ENCODE data around the gene DHRS11. TPM values are rescaled to one million over a fixed set of nuclear protein-coding genes. Genes with fewer than 3 reads are reported as not detected.
"Not testable (repeated sequence)": the region's sequence is repeated elsewhere in the genome, so short reads cannot be mapped to it uniquely, and the experiment has no call there.

The DHRS11 gene
- total RNA-seq, 2 donors from 2014 or later = 8.0 to 8.2 TPM

- WGBS = 11% methylated on average over 5 of the region's 5 CpGs
- intact Hi-C loops (cut with DNase I) = no loop called here
- Histone ChIP-seq H3K27ac (no peak overlapping the region), H3K4me3 (peak overlapping the region in 1 of 2 donors; percentile 89), H3K36me3 (no peaks in the 10 kb centered on the region), H3K9me3 (no peaks in the 10 kb centered on the region), H3K27me3 (replicated peaks; ENCODE audit: insufficient read depth) (no peaks in the 10 kb centered on the region), H3K4me1 (replicated peaks) (no peaks in the 10 kb centered on the region)
- peak; percentile 22 to 59 (median 48) for TF ChIP-seq CTCF (IDR thresholded peaks at IDR 0.05)
- no peak for TF ChIP-seq POLR2AphosphoS5 (IDR thresholded peaks at IDR 0.05)
- DNase-seq (ENCODE audit: low spot score) = no peak
Observed at GRCh38 chr17:36602924-36603384, 11.3 kb downstream of the DHRS11 start.

GRCh38 chr17:36605028-36605427, 13.3 kb downstream of the DHRS11 start:
- H3K4me3 ChIP-seq; intact Hi-C loops (cut with DNase I); H3K4me1 ChIP-seq (replicated peaks); H3K36me3 ChIP-seq; H3K27ac ChIP-seq; DNase-seq (ENCODE audit: low spot score); H3K27me3 ChIP-seq (replicated peaks; ENCODE audit: insufficient read depth); H3K9me3 ChIP-seq: not testable (repeated sequence)
- 95% methylated on average over 5 of the region's 5 CpGs for WGBS

GRCh38 chr17:36608280-36608679, 16.6 kb downstream of the DHRS11 start:
- TF ChIP-seq CTCF (IDR thresholded peaks at IDR 0.05) (no peak), POLR2A (IDR thresholded peaks at IDR 0.05) (no peak), POLR2AphosphoS5 (IDR thresholded peaks at IDR 0.05) (no peak)
- H3K4me1 ChIP-seq (replicated peaks) = no peaks in the 10 kb centered on the region
- H3K4me3 ChIP-seq = no peak overlapping the region
- H3K36me3 ChIP-seq = no peaks in the 10 kb centered on the region
- no peaks in the 10 kb centered on the region for H3K27me3 ChIP-seq (replicated peaks; ENCODE audit: insufficient read depth)
- H3K9me3 ChIP-seq = no peaks in the 10 kb centered on the region
- DNase-seq (ENCODE audit: low spot score) = no peak
- intact Hi-C loops (cut with DNase I) = no loop called here
- WGBS = 84% methylated on average over 7 of the region's 7 CpGs
- no peak overlapping the region for H3K27ac ChIP-seq

GRCh38 chr17:36608794-36609497, 17.3 kb downstream of the DHRS11 start:
- no peak overlapping the region for H3K4me3 ChIP-seq
- H3K4me1 ChIP-seq (replicated peaks) = no peaks in the 10 kb centered on the region
- no peaks in the 10 kb centered on the region for H3K9me3 ChIP-seq
- DNase-seq (ENCODE audit: low spot score) = peak; percentile 26
- H3K27ac ChIP-seq = no peak overlapping the region
- intact Hi-C loops (cut with DNase I) = no loop called here
- no peak for TF ChIP-seq POLR2AphosphoS5 (IDR thresholded peaks at IDR 0.05)
- TF ChIP-seq CTCF (IDR thresholded peaks at IDR 0.05) = peak in 3 of 4 experiments; percentile 26 to 50 (median 45)
- H3K36me3 ChIP-seq = no peaks in the 10 kb centered on the region
- 49% methylated on average over 24 of the region's 24 CpGs for WGBS
- no peaks in the 10 kb centered on the region for H3K27me3 ChIP-seq (replicated peaks; ENCODE audit: insufficient read depth)

GRCh38 chr17:36609498-36609862, 17.8 kb downstream of the DHRS11 start:
- Histone ChIP-seq H3K36me3 (no peaks in the 10 kb centered on the region), H3K4me1 (replicated peaks) (no peaks in the 10 kb centered on the region), H3K27me3 (replicated peaks; ENCODE audit: insufficient read depth) (no peaks in the 10 kb centered on the region), H3K9me3 (no peaks in the 10 kb centered on the region), H3K27ac (no peak overlapping the region), H3K4me3 (no peak overlapping the region)
- DNase-seq (ENCODE audit: low spot score) = no peak
- 86% methylated on average over 7 of the region's 7 CpGs for WGBS
- intact Hi-C loops (cut with DNase I) = no loop called here
- TF ChIP-seq POLR2A (IDR thresholded peaks at IDR 0.05) = no peak
- no peak for TF ChIP-seq CTCF (IDR thresholded peaks at IDR 0.05)
